8988T (cell line): ENCODE data around the gene GTF2B.
"Not testable (repeated sequence)": the region's sequence is repeated elsewhere in the genome, so short reads cannot be mapped to it uniquely, and the experiment has no call there.

Source experiments
- DNase-seq: peaks from one replicate; pipeline ENCODE4 v3.0.0; 2011

Gene GTF2B

GRCh38 chr1:88891318-88891950 lies at the start of gene GTF2B:
GTF2B (minus strand) TSS chr1:88891567; CDS start chr1:88891499, 68 bp downstream.
- no peak for DNase-seq

- DNase-seq = not testable (repeated sequence)
Measured at GRCh38 chr1:88938528-88938927, 47.2 kb upstream of the GTF2B start.

- no peak for DNase-seq
Measured at GRCh38 chr1:88936760-88937342, 45.5 kb upstream of the GTF2B start.

DNA sequence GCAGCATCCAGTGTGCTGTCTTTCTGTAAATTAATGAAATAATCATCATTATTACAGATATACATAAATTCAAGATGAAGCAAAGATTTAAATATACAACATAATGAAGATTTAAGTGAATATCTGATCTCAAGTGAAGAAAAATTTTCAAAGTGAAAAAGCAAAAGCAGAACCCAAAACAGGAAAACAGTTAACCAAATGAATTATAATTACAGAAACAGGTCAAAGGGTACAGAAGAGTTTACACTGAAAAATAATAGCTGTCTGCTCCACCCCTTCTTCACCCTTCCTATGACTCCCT lies 44.8 kb upstream of the GTF2B start:
- DNase-seq = no peak

- DNase-seq = no peak
Measured at GRCh38 chr1:88935522-88936222, 44.3 kb upstream of the GTF2B start.

DNA sequence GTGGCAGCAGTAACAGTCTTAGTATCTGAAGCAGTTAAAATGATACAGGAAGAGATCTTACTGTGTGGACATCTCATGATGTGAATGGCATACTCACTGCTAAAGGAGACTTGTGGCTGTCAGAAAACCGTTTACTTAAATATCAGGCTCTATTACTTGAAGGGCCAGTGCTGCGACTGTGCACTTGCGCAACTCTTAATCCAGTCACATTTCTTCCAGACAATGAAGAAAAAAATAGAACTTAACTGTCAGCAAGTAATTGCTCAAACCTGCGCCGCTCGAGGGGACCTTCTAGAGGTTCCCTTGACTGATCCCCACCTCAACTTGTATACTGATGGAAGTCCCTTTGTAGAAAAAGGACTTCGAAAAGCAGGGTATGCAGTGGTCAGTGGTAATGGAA lies 38.8 kb upstream of the GTF2B start:
- DNase-seq = not testable (repeated sequence)

DNA sequence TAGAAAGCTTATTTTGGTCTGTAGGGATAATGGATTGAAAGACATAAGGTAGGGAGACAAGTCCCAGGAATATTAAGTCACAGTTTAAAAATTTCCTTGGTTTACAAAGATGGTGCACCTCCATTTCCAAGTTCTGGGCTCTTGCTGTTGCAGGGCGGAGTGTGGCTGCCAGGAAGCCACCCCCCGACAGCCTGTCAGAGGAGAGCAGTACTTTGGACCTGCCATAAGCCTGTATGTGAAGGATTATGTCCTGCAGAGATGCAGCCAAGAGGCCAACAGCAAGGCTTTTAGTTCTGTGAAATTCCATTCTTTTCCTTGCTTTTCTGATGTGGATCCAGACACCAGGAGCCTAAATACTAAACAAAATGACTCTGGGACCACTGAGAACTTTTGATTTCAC lies 31.9 kb upstream of the GTF2B start:
- DNase-seq = no peak

- no peak for DNase-seq
Measured at GRCh38 chr1:88922214-88922613, 30.8 kb upstream of the GTF2B start.

DNA sequence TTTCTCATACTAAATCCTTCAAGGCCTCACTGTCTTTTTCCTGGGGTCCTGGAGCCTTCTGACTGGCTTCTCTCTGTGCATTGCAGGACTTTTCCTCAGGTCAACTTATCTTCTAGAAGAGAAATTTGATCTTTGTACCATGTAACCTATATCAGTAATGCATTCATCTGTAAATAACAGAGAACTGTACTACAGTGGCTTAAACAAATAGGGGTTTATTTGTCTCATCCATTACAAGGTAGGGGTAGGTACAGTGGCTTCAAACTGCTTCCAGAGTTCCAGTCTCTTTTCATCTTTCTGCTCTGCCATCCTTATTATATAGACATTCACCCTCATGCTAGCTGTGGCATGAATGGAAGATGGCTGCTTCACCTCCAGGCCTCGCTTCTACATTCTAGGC lies 29.5 kb upstream of the GTF2B start:
- no peak for DNase-seq

DNA sequence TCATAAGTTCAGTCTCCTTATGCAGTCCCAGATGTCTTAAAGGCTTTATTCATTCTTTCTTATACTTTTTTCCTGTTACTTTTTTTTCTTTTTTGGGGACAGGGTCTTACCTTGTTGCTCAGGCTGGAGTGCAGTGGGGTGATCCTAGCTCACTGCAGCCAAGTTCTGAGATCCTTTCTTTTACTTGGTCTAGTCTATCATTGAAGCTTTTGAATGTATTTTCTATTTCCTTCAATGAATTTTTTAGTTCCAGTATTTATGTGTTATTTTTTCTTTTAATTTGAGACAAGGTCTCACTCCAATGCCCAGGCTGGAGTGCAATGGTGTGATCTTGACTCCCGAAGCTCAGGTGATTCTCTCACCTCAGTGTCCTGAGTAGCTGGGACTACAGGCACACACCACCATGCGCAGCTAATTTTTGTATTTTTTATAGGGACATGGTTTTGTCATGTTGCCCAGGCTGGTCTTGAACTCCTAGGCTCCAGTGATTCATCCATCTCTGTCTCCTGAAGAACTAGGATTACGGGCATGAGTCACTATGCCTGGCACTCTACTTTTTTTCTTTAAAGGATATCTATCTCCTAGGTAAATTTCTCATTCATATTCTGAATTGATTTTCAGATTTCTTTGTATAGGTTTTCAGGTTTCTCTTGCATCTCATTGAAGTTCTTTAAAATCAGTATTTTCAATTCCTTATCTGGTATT lies 26.1 kb upstream of the GTF2B start:
- no peak for DNase-seq

GRCh38 chr1:88916883-88917282 lies 25.5 kb upstream of the GTF2B start:
- DNase-seq = no peak

GRCh38 chr1:88911800-88912199 lies 20.4 kb upstream of the GTF2B start:
- not testable (repeated sequence) for DNase-seq

DNA sequence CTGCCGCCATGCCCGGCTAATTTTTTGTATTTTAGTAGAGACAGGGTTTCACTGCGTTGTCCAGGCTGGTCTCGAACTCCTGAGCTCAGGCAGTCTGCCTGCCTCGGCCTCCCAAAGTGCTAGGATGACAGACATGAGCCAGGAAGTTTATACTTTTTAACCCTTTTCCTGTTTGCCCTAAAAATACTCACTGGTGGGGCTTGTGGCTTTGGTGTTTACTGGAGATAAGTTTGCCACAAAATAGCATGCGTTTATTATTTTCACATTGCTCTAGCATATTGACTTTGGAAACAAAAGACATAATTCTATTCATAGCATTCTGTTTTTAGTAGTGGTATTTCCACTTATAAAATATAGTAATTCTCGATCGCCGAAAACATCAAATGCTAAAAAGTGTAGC lies 19.8 kb upstream of the GTF2B start:
- DNase-seq = no peak

DNA sequence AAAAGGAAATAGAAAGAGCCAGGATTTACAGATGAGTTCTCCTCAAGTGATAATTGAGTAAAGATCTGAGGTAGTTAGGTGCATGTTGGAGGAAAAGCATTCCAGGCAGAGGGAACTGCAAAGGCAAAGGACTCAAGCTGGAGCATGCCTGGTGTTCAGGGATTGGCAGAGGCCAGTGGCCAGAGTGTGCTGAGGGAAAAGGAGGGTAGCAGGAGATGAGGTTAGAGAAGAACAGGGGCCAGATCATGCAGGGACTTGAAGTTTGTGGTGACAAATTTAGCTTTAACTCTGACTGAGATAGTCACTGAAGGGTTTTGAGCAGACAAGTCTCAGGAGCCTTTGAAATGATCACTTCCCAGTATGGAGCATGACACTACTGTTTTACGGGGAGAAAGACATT lies 19.0 kb upstream of the GTF2B start:
- DNase-seq = no peak

GRCh38 chr1:88900883-88901282 lies 9.5 kb upstream of the GTF2B start:
- no peak for DNase-seq

DNA sequence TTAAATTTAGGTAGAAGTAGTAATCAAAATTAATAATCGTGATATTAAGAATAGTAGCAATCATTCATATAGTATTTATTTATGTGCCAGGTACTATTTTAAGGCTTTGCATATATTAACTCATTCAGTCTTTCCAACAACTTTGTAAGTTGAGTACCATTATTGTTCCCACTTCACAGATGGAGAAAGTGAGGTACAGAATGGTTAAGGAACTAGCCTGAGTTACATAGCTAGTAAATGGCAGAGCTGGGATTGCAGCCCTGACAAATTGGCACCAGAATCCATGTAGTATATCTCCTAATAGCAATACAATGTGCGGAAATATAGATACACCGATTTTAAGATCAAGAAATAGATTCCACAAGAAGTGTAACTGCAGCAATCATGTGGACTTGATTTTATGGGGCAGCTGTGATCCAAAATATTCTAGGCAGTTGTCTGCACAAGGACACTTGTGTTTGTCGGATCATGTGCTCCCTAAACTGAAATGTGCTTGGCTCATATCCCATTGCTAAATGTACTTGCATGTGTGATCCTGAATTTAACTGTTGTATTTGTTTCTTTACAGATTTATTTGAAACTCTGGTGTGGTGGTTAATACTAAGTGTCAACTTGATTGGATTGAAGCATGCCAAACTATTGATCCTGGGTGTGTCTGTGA lies 5.8 kb upstream of the GTF2B start:
- no peak for DNase-seq

- DNase-seq = no peak
Measured at GRCh38 chr1:88892357-88892877, 1.1 kb upstream of the GTF2B start.

- DNase-seq = no peak
Measured at GRCh38 chr1:88891951-88892340, 579 bp upstream of the GTF2B start.

- no peak for DNase-seq
Measured at GRCh38 chr1:88890791-88891317, 513 bp downstream of the GTF2B start.

DNA sequence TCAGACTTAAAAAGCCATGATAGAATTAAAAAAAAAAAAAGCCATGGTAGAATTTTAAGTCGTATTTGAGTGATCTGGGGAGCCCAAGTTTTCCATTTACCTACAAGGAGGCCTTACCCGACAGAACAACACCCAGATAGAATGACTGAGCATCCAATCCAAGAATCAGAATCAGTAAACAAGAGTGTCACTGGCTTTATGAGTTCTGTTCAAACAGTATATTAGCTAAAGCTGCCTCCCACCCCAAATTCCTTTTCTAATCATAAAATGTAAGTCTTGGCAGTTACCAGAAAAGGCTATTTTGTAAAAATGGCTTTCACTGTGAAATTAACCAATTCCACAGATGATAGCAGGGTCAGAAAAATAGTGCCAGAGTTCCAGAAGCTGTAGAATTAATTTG lies 1.2 kb downstream of the GTF2B start:
- DNase-seq = no peak

DNA sequence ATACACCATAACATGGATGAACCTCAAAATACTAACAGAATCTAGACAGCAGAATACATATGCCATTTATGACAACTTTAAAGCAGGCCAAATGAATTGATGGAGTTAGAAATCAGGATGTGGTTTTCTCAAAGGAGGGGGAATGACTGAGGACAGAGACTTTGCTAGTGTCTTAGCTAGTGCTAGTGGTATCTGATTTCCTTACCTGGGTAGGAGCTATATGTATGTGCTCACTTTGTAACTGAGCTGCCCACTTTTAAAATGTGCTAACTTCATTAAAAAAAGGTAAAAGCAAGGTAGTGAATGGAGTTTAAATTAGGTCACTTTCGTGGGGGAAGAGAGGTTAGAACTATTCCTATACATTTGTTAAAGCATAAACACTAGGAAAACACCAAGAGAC lies 2.6 kb downstream of the GTF2B start:
- DNase-seq = no peak

- DNase-seq = no peak
Measured at GRCh38 chr1:88885933-88886332, 5.4 kb downstream of the GTF2B start.

DNA sequence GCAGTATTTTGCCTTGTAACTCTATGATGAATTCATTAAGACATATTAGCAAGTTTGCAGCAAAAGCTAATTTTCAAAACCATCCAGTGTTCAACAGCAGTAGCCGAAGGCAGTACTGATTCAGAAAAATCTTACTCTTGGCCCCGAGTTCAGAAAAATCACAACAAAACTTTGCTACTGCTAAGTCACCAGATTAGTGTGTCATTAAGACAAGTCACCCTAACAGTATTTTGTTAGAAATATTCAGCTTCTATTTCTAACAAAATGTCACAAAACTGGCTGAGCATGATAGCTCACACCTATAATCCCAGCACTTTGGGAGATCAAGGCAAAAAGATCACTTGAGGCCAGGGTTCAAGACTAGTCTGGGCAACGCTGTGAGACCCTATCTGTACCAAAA lies 8.2 kb downstream of the GTF2B start:
- DNase-seq = no peak
